Fibroblast of mammary gland (primary cell): ENCODE data around the gene MKRN2OS.

ENCODE experiments used
- DNase-seq: peaks from one replicate; pipeline ENCODE4 v3.0.0-alpha.2; 2010; ENCODE audit warnings: low read depth
- H3K4me3 ChIP-seq: 2 replicates; pipeline ENCODE4 v1.5.1; 2011; ENCODE audit warnings: low read depth, mild to moderate bottlenecking, low read length, moderate library complexity; ENCODE audit not compliant: control insufficient read depth
- CTCF ChIP-seq: conservative IDR thresholded peaks from 2 replicates; pipeline ENCODE4 v1.5.1; 2011; ENCODE audit warnings: low read depth, low read length, inconsistent platforms; ENCODE audit not compliant: control insufficient read depth, insufficient read depth

The MKRN2OS gene

GRCh38 chr3:12499474-12499873, 45.8 kb downstream of the MKRN2OS start:
- no peak for TF ChIP-seq CTCF
- no peak for DNase-seq
- H3K4me3 ChIP-seq, result no peak overlapping the region

- no peak overlapping the region for H3K4me3 ChIP-seq
- TF ChIP-seq CTCF, result no peak
- no peak for DNase-seq
These were observed 48.9 kb downstream of the MKRN2OS start for GRCh38 chr3:12496453-12496761.

GRCh38 chr3:12495749-12496452, 49.4 kb downstream of the MKRN2OS start:
- no peak for DNase-seq
- H3K4me3 ChIP-seq, result no peak overlapping the region
- TF ChIP-seq CTCF, result peak; percentile 29

GRCh38 chr3:12490547-12490946, 54.8 kb downstream of the MKRN2OS start:
- peak; percentile 61 for DNase-seq
- no peak overlapping the region for H3K4me3 ChIP-seq
- TF ChIP-seq CTCF, result no peak

- no peak overlapping the region for H3K4me3 ChIP-seq
- DNase-seq, result peak; percentile 35
- TF ChIP-seq CTCF, result no peak
These were observed 55.5 kb downstream of the MKRN2OS start for GRCh38 chr3:12489832-12490231.
